Stimulated activated CD8-positive, alpha-beta memory T cell treated with anti-CD3 and anti-CD28 coated beads, Interleukin-7, amount 100 ng/mL, for 24 hours (primary cell): ENCODE data around the gene RANBP3L.
"Not testable (repeated sequence)": the region's sequence is repeated elsewhere in the genome, so short reads cannot be mapped to it uniquely, and the experiment has no call there.

ENCODE experiments used
- DNase-seq: peaks from one replicate; pipeline ENCODE4 v3.0.0-alpha.2; 2020; ENCODE audit warnings: low read depth

RANBP3L gene

GRCh38 chr5:36206913-36207312 lies 94.8 kb downstream of the RANBP3L start:
- no peak for DNase-seq

- no peak for DNase-seq
Observed at GRCh38 chr5:36205329-36205728, 96.4 kb downstream of the RANBP3L start.

- DNase-seq: no peak
Observed at GRCh38 chr5:36202521-36202961, 99.2 kb downstream of the RANBP3L start.

- no peak for DNase-seq
Observed at GRCh38 chr5:36200513-36200912, 101.2 kb downstream of the RANBP3L start.

- no peak for DNase-seq
Observed at GRCh38 chr5:36199620-36200019, 102.1 kb downstream of the RANBP3L start.

- DNase-seq: not testable (repeated sequence)
Observed at GRCh38 chr5:36198783-36199182, 102.9 kb downstream of the RANBP3L start.
